8988T (cell line): ENCODE measurements around the gene SCAPER.

Source experiments
- DNase-seq: peaks from one replicate; pipeline ENCODE4 v3.0.0; 2011

Gene SCAPER

GRCh38 chr15:76393614-76394013 lies 511.5 kb downstream of the SCAPER start:
- no peak for DNase-seq

GRCh38 chr15:76391847-76392246 lies 513.3 kb downstream of the SCAPER start:
- no peak for DNase-seq

- DNase-seq, result no peak
These were observed 513.8 kb downstream of the SCAPER start for GRCh38 chr15:76391309-76391708.

GRCh38 chr15:76390571-76390970 lies 514.6 kb downstream of the SCAPER start:
- DNase-seq, result no peak

- no peak for DNase-seq
These were observed 518.2 kb downstream of the SCAPER start for GRCh38 chr15:76386926-76387325.

GRCh38 chr15:76386178-76386577 lies 519.0 kb downstream of the SCAPER start:
- no peak for DNase-seq

- no peak for DNase-seq
These were observed 520.7 kb downstream of the SCAPER start for GRCh38 chr15:76384409-76384808.

DNA sequence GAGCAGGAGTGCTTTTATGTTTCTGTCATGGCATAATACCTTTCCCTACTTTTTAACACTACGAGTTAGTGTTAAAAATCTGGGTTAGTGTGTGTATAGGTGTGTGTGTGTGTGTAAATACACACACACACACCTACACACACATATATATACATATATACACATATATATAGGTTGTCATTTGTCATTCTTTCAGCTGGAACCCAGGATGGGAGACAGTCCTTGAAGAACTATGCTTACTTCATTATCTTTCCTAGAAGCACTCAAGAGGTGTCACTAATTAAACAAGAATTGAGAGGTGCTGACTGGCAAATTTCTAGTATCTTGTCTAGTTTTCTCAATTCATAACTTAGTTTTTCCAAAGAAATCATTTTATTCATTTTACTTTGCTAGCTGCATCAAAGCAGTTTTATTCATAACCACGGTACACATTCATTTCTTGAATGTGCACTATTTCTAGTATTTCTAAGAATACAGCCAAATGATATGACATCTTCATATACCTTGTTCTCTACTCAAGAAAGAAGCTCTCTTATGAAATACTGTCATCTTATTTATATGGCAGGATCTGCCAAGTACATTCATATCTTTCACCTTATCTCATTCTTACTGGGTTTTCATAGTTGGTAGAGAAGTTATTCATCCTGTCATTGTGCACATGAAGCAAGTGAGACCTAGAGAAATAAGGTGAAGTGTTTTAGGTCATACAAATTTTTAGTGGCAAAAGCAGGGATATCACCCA lies 522.0 kb downstream of the SCAPER start:
- DNase-seq, result no peak

- no peak for DNase-seq
These were observed 523.8 kb downstream of the SCAPER start for GRCh38 chr15:76381366-76381765.

- DNase-seq, result no peak
These were observed 524.9 kb downstream of the SCAPER start for GRCh38 chr15:76380249-76380648.

- no peak for DNase-seq
These were observed 526.4 kb downstream of the SCAPER start for GRCh38 chr15:76378691-76379090.

- DNase-seq, result no peak
These were observed 527.4 kb downstream of the SCAPER start for GRCh38 chr15:76377751-76378150.

DNA sequence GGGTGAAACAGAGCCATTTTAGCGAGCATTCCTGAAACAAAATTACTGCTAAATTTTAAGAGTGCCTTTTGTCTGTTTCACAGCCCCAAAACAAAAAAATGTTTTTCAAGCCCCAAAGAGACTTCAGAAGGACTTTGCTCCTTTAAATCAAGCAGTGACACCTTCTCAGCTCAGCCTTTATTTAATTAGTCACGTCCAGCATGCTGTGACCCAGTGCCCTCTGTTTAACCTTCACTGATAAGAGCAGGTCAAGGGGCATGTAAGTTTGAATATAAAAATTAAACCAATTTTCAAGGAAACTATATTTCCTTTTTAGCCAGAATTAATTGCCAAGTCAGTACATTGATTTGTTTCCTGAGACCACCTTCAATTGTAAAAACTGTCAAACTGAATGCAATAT lies 527.9 kb downstream of the SCAPER start:
- DNase-seq, result no peak

DNA sequence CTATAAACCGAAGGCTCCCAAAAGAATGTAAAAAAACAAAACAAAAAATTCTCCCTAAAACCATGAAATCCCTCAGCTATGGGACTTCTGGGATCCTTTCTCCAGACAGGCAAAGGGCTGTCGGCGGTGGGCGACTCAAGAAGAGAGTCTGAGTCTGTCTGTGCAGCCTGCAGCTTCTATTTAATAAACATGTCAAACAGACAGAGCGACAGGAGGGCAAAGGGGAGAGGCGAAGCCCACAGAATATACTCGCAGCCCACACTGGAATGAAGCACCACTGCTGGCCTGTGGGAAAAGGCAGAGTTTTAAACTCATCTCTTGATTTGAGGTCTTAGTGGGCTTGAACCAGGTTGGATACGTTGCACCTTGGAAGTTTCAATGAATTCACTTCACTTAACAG lies 528.3 kb downstream of the SCAPER start:
- no peak for DNase-seq

GRCh38 chr15:76376029-76376428 lies 529.1 kb downstream of the SCAPER start:
- DNase-seq, result no peak

DNA sequence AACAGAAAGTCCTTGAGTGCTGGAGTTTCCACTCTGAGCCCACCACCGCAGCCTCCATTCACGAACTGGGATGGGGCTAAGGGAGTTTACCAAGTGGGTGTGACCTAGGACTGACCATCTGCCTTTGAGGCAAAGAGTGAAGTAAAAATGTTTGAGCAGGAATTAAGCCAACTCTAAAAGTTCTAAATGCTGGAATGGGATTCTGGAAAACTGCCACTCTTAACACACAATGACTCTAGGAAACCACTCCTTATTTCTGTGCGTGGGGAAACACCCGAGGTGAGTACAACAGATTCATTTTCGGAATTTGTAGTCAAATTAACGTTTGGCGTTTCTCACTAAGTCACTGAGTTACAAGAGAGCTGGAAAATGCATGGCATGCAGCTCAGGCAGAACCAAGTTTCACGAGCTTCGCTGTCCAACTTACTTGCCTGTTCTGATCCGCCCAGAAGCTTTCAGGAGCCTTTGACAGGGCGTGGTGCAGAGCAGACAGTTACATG lies 537.0 kb downstream of the SCAPER start:
- DNase-seq, result no peak

DNA sequence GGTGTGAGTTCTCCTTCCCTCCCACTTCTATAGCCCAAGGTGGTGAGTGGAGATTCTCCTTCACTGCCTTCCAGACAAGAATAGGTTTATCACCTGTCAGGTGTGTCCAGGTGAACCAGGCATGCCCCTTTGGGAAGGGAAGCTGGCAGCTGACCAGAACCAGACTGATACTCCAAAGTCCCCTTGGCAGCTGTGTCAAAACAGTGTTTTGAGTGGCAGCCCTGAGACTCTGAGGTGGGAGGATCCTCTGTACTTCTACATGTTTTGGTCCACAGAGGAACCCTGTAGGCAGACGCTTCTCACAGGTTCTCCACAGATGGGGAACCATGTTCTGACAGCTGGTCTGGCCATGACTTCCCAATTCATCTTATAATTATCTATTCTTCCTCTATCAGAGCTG lies 538.4 kb downstream of the SCAPER start:
- no peak for DNase-seq

DNA sequence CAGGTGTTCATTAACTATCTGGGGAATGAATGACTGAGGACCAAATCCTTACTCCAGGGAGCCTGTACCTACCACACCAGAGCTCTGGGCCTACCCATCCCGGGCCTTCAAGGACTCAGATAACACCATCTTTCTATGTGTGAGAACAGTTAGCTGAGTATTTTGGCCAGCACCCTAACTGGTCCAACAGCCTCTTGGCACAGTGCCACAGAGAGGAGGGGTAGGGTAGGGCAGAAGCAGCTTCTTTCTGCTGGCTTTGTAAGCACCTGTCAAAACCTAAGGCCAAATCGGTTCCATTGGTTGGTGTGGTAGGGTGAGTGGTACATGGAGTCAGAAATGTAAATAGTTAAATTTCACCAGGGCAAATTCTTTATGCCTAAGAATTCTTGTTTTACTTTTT lies 541.9 kb downstream of the SCAPER start:
- DNase-seq, result no peak

DNA sequence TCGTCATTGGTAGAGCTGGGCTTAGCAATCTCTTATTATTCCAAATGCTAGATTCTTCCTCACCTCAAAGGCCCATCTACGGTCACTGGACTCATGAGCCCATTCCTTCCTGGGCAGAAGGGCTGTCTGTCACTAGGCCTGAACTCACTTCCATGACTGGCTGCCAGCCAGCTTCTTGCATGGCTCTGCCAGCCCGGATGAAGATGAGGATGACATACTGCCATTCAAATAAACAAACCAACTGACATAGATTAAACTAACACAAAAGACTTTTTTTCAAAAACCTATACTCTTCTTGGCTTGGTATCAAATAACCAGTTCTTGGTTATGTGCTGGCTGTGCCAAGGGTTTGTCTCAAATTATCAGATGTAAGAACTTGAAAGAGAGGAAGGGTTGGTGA lies 544.7 kb downstream of the SCAPER start:
- no peak for DNase-seq

DNA sequence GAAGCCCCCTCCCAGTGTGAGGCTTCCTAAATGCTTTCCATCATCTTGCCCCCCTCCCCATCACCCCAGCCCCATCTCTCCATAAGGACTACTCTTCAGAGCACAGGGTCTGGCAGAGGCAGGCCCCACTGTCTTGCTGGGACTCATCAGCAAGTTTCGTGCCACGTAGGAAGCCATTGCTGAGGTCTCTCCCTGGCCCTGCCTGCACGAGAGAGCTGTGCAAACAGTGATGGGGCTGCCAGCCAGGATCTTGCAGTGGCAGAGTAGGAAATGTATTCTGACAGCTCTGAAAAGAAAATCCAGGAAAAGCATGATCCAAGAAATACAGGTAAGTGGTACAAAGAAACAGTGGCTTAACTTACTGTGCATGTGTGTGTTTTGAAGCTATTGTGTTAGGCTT lies 546.0 kb downstream of the SCAPER start:
- no peak for DNase-seq

DNA sequence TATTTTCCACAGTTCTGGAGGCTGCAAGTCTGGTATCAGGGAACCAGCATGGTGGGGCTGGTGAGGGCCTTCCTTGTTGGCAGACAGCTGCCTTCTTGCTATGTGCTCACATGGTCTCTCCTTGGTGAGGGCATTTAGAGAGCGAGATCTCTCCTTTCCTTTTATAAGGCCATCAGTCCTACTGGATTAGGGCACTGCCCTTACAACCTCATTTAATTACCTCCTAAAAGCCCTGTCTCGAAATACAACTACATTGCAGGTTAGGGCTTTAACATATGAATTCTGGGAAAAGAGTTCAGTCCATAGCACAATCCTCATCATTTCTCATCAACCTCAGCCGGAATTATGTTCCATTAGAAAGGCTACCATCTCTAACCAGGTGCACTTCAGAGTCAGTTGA lies 546.7 kb downstream of the SCAPER start:
- DNase-seq, result no peak

DNA sequence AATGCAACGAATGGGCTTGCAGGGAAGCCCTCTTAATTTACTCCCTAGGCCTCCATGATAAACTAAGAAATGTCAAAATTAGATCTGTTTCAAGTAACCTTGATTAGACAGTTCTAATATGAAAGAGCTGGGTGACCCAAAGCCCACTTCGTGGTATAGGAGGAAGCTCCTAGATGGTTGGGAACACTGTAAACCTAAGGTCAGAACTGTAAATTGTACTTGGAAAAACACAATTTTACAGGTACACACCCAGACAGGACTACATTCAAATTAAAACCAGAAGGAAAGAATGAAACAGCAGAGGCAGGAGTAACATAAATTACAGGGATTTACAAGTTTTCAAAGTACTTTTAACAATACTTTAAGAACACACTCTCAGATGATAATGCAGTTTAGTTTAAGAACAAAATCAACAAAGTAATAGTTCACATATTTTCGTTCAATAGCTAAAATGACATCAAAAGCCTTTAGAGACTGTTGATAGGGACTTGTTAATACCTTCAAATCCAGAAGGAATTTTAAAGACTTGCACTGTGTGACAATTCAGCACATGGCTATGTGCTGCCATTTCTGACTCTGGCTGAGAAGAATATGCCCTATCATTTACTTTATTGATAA lies 550.2 kb downstream of the SCAPER start:
- no peak for DNase-seq

DNA sequence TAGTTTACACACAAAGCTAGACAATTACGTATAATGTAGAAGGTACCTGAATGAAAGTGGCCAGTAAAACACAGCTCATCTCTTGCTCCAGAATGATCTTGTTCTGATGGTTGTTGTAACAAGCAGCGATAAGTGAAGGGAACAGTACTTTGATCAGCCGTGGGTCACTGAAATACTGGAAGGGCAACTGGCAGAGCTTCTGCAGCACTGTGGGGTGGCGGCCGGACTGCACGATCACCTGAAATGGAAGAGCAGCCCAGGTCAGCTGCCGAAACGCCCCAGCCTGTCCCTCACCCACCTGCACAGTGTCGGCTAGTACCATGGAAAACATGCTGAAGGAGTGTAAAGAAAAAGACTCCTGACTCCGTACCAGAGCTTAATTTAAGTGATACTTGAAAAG lies 551.2 kb downstream of the SCAPER start:
- no peak for DNase-seq

DNA sequence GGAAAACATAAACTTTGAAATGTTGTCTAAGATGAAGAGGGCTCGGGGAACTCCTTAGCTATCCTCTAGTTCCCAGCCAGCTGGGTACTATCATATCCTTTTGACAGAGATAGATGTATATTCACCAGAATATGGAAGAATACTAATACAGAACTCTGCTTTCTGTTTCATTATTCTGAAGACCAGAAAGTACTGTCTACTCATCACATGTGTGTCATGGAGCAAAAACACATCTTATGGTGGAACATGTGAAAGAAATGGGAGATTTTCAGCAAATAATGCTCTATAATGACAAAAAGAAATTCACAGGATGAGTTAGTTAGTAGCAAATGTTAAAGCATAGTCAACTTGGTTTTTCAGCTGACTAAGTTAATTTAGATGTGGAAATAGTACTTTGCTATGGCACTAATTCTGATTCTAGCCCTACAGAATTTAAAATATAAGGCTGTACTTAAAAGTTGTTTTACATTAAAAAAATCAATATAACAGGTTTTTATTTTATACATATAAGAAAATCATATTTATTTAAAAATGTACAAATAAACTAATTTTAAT lies 552.0 kb downstream of the SCAPER start:
- no peak for DNase-seq
